Measurements from ENCODE around the gene TBKBP1. TPM values are rescaled to one million over a fixed set of nuclear protein-coding genes. Genes with fewer than 3 reads are reported as not detected.
"Not testable (repeated sequence)": the region's sequence is repeated elsewhere in the genome, so short reads cannot be mapped to it uniquely, and the experiment has no call there.

Gene TBKBP1
- total RNA-seq, 1 donor from 2014 or later = 3.0 TPM

DNA sequence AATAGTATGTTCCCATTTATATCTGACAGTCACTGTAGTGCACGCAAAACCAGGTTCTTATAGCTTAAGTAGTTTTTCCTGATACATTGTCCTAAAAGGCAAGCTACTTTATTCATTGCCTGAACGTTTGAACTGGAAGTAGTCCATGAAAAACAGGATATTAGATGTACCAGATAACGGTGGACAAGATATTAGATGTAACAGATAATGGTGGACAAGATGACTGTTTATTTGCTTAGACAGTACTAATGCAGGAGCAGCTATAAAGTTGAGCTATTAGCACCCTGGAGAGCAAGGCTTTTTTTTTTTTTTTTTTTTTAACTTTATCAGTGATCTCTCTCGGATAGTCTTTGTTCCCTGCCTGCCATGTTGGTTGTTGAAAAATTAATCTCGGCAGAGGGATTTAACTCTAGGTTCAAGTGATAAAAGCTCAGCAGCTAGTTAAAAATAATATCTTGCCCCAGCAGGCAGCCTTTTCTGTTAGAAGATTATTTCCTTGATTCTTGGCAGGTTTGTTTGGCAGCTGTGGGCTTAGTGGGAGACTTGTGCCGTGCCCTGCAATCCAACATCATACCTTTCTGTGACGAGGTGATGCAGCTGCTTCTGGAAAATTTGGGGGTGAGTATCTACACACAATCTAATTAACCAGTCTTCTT lies 17.3 kb upstream of the TBKBP1 start:
- H2AFZ ChIP-seq (replicated peaks) = no peak overlapping the region
- H3K27me3 Mint-ChIP-seq (ENCODE audit: insufficient read depth, low read depth) = no peaks in the 10 kb centered on the region
- no peaks in the 10 kb centered on the region for H3K9me3 Mint-ChIP-seq
- peaks cover 53% of the 10 kb centered on the region for H3K36me3 ChIP-seq
- no peak overlapping the region for H3K9ac ChIP-seq
- no peaks in the 10 kb centered on the region for H3K4me1 ChIP-seq
- H3K27ac Mint-ChIP-seq = no peak overlapping the region
- H3K9me3 ChIP-seq (ENCODE audit: low read depth) = no peaks in the 10 kb centered on the region
- H3K27ac ChIP-seq = no peak overlapping the region
- peaks cover 55% of the 10 kb centered on the region for H4K20me1 ChIP-seq (ENCODE audit: low read depth)
- no peak overlapping the region for H3K4me3 Mint-ChIP-seq
- peaks cover 76% of the 10 kb centered on the region for H3F3A ChIP-seq (ENCODE audit: low read depth)
- H3K4me1 Mint-ChIP-seq = no peaks in the 10 kb centered on the region
- H3K4me2 ChIP-seq = no peak overlapping the region
- H3K36me3 Mint-ChIP-seq = peaks cover 62% of the 10 kb centered on the region
- H3K27me3 ChIP-seq = no peaks in the 10 kb centered on the region
- H3K79me2 ChIP-seq (ENCODE audit: low read depth) = peaks cover 13% of the 10 kb centered on the region
- no peak overlapping the region for H3K4me3 ChIP-seq
- TF ChIP-seq, protein P1, sequence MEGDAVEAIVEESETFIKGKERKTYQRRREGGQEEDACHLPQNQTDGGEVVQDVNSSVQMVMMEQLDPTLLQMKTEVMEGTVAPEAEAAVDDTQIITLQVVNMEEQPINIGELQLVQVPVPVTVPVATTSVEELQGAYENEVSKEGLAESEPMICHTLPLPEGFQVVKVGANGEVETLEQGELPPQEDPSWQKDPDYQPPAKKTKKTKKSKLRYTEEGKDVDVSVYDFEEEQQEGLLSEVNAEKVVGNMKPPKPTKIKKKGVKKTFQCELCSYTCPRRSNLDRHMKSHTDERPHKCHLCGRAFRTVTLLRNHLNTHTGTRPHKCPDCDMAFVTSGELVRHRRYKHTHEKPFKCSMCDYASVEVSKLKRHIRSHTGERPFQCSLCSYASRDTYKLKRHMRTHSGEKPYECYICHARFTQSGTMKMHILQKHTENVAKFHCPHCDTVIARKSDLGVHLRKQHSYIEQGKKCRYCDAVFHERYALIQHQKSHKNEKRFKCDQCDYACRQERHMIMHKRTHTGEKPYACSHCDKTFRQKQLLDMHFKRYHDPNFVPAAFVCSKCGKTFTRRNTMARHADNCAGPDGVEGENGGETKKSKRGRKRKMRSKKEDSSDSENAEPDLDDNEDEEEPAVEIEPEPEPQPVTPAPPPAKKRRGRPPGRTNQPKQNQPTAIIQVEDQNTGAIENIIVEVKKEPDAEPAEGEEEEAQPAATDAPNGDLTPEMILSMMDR (IDR thresholded peaks at IDR 0.05) = no peak
- TF ChIP-seq EZH2phosphoT487 (IDR thresholded peaks at IDR 0.05) (no peak), EZH2 (IDR thresholded peaks at IDR 0.05) (no peak)
- no peak for DNase-seq (ENCODE audit: low spot score)

DNA sequence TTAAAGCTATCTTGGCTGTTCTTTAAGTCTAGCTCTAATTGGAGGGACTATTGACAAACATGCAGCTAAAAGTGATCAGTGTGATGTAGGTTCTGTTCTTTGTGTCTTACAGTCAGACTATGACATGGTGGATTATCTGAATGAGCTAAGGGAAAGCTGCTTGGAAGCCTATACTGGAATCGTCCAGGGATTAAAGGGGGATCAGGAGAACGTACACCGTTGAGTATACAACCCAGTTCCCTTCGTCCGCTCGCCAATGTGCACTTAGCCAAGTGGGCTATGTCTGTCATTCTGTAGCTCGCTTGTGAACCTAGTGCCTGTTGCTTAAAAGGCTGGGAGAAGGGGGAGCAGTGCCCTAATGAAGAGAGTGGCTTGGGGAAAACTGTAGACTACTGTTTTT lies 15.8 kb upstream of the TBKBP1 start:
- Histone ChIP-seq H3K9ac (no peak overlapping the region), H3K36me3 (peaks cover 48% of the 10 kb centered on the region), H2AFZ (replicated peaks) (no peak overlapping the region), H3K79me2 (ENCODE audit: low read depth) (peaks cover 10% of the 10 kb centered on the region), H3K27ac (no peak overlapping the region), H3K27me3 (no peaks in the 10 kb centered on the region), H3K9me3 (ENCODE audit: low read depth) (no peaks in the 10 kb centered on the region), H3K4me1 (no peaks in the 10 kb centered on the region), H4K20me1 (ENCODE audit: low read depth) (peaks cover 51% of the 10 kb centered on the region), H3F3A (ENCODE audit: low read depth) (peaks cover 76% of the 10 kb centered on the region), H3K4me2 (no peak overlapping the region), H3K4me3 (no peak overlapping the region)
- no peak overlapping the region for H3K4me3 Mint-ChIP-seq
- H3K27me3 Mint-ChIP-seq (ENCODE audit: insufficient read depth, low read depth) = peaks cover 2% of the 10 kb centered on the region
- no peak overlapping the region for H3K27ac Mint-ChIP-seq
- H3K4me1 Mint-ChIP-seq = no peaks in the 10 kb centered on the region
- DNase-seq (ENCODE audit: low spot score) = no peak
- no peak for TF ChIP-seq EZH2 (IDR thresholded peaks at IDR 0.05)
- peaks cover 70% of the 10 kb centered on the region for H3K36me3 Mint-ChIP-seq
- H3K9me3 Mint-ChIP-seq = no peaks in the 10 kb centered on the region

DNA sequence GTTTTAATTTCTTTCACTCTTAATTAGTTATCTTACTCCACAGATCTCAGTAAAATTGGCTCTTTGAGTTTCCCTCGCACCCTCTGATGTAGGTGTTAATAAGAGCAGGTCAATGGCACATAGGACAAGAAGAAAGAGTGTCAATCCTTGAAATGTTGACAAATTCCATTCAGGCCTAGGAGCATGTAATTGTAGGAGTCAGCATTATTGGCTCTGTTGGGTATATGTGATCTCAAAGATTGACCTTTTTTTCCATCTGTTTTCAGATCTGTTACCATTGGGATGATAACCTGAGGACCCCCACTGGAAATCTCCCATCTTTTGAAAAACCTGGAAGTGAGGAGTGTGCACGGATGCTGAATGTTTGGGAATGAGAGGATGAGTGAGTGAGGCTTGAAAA lies 11.8 kb upstream of the TBKBP1 start:
- Histone ChIP-seq H3K4me2 (no peak overlapping the region), H3K79me2 (ENCODE audit: low read depth) (no peaks in the 10 kb centered on the region), H3F3A (ENCODE audit: low read depth) (peaks cover 87% of the 10 kb centered on the region), H3K4me1 (peaks cover 6% of the 10 kb centered on the region), H3K27ac (peak overlapping the region; percentile 23), H3K27me3 (no peaks in the 10 kb centered on the region), H2AFZ (replicated peaks) (no peak overlapping the region), H3K9me3 (ENCODE audit: low read depth) (no peaks in the 10 kb centered on the region), H3K36me3 (peaks cover 21% of the 10 kb centered on the region), H3K9ac (no peak overlapping the region), H3K4me3 (no peak overlapping the region), H4K20me1 (ENCODE audit: low read depth) (peaks cover 48% of the 10 kb centered on the region)
- Mint-ChIP-seq H3K4me3 (no peak overlapping the region), H3K36me3 (peaks cover 52% of the 10 kb centered on the region), H3K4me1 (peaks cover 6% of the 10 kb centered on the region), H3K9me3 (no peaks in the 10 kb centered on the region), H3K27me3 (ENCODE audit: insufficient read depth, low read depth) (peaks cover 2% of the 10 kb centered on the region), H3K27ac (no peak overlapping the region)
- no peak for DNase-seq (ENCODE audit: low spot score)
- TF ChIP-seq EZH2phosphoT487 (IDR thresholded peaks at IDR 0.05) (no peak), EZH2 (IDR thresholded peaks at IDR 0.05) (no peak)
- TF ChIP-seq, protein P1 (IDR thresholded peaks at IDR 0.05) = no peak

DNA sequence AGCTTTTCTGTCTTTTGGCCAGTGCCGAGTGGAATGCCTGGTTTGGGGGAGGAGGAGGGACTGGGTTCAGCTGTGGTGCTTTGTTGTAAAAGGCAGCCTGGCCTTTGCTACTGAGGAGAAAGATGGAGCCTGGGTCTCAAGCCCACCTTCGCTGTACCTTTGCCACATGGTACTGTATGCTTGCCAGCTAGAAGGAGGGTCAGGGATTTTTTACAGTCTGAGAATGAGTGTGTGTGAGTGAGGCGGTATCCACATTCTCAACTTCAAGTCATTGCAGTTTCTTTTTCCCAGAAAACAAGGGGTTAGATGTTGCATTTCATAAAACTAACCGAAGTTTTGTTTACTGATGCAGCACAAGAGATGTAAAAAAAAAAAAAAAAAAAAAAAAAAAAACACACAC lies 11.2 kb upstream of the TBKBP1 start:
- not testable (repeated sequence) for H3K27me3 Mint-ChIP-seq (ENCODE audit: insufficient read depth, low read depth); H3K27ac Mint-ChIP-seq; H2AFZ ChIP-seq (replicated peaks); H3K9me3 Mint-ChIP-seq; DNase-seq (ENCODE audit: low spot score); H3K9ac ChIP-seq; H3K27me3 ChIP-seq; H3K4me3 ChIP-seq; H3K4me2 ChIP-seq; H3K4me3 Mint-ChIP-seq; H3K9me3 ChIP-seq (ENCODE audit: low read depth); H3K79me2 ChIP-seq (ENCODE audit: low read depth)
- peaks cover 48% of the 10 kb centered on the region for H3K36me3 Mint-ChIP-seq
- peak overlapping the region; percentile 23 for H3K27ac ChIP-seq
- H4K20me1 ChIP-seq (ENCODE audit: low read depth) = peaks cover 54% of the 10 kb centered on the region
- peaks cover 87% of the 10 kb centered on the region for H3F3A ChIP-seq (ENCODE audit: low read depth)
- H3K36me3 ChIP-seq = peaks cover 21% of the 10 kb centered on the region
- peaks cover 11% of the 10 kb centered on the region for H3K4me1 Mint-ChIP-seq
- H3K4me1 ChIP-seq = peaks cover 12% of the 10 kb centered on the region

Measured in neural progenitor cell (in vitro differentiated cells).